IMR-90 (cell line): ENCODE measurements around the gene SLC35D1.

ENCODE experiments used
- CEBPB ChIP-seq: IDR thresholded peaks from 2 replicates; pipeline ENCODE4 v1.6.1; 2012; ENCODE audit warnings: low read depth, low read length, improper control_type of control experiment
- FOS ChIP-seq: fragments of 150-350 bp; IDR thresholded peaks from 2 replicates; pipeline ENCODE4 v1.6.1; 2016; ENCODE audit warnings: low read depth, low read length
- MAFK ChIP-seq: IDR thresholded peaks from 2 replicates; pipeline ENCODE4 v1.6.1; 2012; ENCODE audit warnings: low read depth, low read length, improper control_type of control experiment
- MXI1 ChIP-seq: IDR thresholded peaks from 2 replicates; pipeline ENCODE4 v1.6.1; 2012; ENCODE audit warnings: low read depth, mild to moderate bottlenecking, low read length, moderate library complexity, borderline replicate concordance
- SMC3 ChIP-seq: fragments of 150-350 bp; IDR thresholded peaks from 2 replicates; pipeline ENCODE4 v1.6.1; 2016; ENCODE audit warnings: low read depth, mild to moderate bottlenecking, antibody characterized with exemption, low read length, moderate library complexity
- TF ChIP-seq, protein P1 (sequence below): conservative IDR thresholded peaks from 2 replicates; pipeline ENCODE4 v1.5.1; 2012; ENCODE audit warnings: mild to moderate bottlenecking, low read depth, low read length, improper control_type of control experiment
- TF ChIP-seq, protein P2 (sequence below): fragments of 150-350 bp; IDR thresholded peaks from 2 replicates; pipeline ENCODE4 v1.6.1; 2017; ENCODE audit warnings: mild to moderate bottlenecking, antibody characterized with exemption, low read length, low read depth

DNA sequence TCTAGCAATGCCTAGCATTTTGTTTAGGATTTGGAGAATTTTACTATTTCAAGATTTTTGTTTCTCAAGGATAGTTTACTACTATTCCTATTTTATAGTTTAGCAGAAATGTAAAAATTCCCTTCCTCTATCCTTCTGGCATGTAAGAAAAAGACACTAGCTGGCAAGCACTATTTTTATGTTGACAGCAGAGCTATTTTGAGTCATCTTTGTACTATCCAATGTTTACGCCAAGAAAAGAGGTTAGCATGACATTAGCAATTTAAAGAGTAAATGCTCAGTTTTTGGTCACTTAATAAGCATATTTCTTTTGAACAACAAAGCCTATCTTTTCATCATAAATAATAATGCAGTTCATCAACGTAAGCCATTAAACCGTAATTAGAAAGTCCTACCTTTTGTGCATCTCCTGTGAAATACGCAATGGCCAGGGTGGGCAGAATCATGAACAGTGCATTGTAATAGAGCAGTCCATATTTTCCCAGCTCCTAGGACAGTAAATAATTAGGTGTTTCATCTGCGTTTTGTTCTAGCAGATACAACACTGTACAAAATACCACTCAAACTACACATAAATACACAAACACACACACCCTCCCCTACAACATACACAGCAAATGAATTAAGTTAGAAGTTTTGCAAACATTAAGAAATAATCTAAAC lies 12.0 kb downstream of the SLC35D1 start:
- TF ChIP-seq, protein P1, sequence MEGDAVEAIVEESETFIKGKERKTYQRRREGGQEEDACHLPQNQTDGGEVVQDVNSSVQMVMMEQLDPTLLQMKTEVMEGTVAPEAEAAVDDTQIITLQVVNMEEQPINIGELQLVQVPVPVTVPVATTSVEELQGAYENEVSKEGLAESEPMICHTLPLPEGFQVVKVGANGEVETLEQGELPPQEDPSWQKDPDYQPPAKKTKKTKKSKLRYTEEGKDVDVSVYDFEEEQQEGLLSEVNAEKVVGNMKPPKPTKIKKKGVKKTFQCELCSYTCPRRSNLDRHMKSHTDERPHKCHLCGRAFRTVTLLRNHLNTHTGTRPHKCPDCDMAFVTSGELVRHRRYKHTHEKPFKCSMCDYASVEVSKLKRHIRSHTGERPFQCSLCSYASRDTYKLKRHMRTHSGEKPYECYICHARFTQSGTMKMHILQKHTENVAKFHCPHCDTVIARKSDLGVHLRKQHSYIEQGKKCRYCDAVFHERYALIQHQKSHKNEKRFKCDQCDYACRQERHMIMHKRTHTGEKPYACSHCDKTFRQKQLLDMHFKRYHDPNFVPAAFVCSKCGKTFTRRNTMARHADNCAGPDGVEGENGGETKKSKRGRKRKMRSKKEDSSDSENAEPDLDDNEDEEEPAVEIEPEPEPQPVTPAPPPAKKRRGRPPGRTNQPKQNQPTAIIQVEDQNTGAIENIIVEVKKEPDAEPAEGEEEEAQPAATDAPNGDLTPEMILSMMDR, result no peak
- TF ChIP-seq CEBPB, result peak; percentile 11; the same call in 1 of the 2 replicates
- peak; percentile 52; the same call in 1 of the 2 replicates for TF ChIP-seq FOS
- TF ChIP-seq, protein P2, sequence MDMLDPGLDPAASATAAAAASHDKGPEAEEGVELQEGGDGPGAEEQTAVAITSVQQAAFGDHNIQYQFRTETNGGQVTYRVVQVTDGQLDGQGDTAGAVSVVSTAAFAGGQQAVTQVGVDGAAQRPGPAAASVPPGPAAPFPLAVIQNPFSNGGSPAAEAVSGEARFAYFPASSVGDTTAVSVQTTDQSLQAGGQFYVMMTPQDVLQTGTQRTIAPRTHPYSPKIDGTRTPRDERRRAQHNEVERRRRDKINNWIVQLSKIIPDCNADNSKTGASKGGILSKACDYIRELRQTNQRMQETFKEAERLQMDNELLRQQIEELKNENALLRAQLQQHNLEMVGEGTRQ, result no peak
- no peak for TF ChIP-seq SMC3
- TF ChIP-seq MAFK, result peak; percentile 45
- TF ChIP-seq MXI1, result 0 out of 2 replicates have a peak, but pooled peaks have one; percentile 27
